ENCODE results near the gene UACA.

- TF ChIP-seq CBFB (CRISPR knock-in tag; IDR thresholded peaks at IDR 0.05; ENCODE audit: low read depth) = no peak
- no peak for TF ChIP-seq ZNF121 (CRISPR knock-in tag; IDR thresholded peaks at IDR 0.05)
- no peak for TF ChIP-seq NFYB (CRISPR knock-in tag; conservative IDR thresholded peaks at IDR 0.05; ENCODE audit: low read depth)
- no peak for TF ChIP-seq MAX (CRISPR knock-in tag; IDR thresholded peaks at IDR 0.05)
- TF ChIP-seq HMGXB4 (CRISPR knock-in tag; IDR thresholded peaks at IDR 0.05) = no peak
- no peak for TF ChIP-seq TCF7 (CRISPR knock-in tag; IDR thresholded peaks at IDR 0.05; ENCODE audit: low read depth)
- no peak for TF ChIP-seq CTCF (IDR thresholded peaks at IDR 0.05)
These were observed 62.2 kb downstream of the UACA start for GRCh38 chr15:70701171-70701570.
